ENCODE data around the gene RFX1. TPM values are rescaled to one million over a fixed set of nuclear protein-coding genes. Genes with fewer than 3 reads are reported as not detected.
A peak's percentile ranks its signal among the peaks of the same experiment; 100 is the strongest.

The RFX1 gene
- total and polyA plus RNA-seq, 9 of the 15 experiments (the other 6 are each of a cell fraction or from before 2014, with no cell fraction given), result 0.14 to 19.3 (median 1.2) TPM

DNA sequence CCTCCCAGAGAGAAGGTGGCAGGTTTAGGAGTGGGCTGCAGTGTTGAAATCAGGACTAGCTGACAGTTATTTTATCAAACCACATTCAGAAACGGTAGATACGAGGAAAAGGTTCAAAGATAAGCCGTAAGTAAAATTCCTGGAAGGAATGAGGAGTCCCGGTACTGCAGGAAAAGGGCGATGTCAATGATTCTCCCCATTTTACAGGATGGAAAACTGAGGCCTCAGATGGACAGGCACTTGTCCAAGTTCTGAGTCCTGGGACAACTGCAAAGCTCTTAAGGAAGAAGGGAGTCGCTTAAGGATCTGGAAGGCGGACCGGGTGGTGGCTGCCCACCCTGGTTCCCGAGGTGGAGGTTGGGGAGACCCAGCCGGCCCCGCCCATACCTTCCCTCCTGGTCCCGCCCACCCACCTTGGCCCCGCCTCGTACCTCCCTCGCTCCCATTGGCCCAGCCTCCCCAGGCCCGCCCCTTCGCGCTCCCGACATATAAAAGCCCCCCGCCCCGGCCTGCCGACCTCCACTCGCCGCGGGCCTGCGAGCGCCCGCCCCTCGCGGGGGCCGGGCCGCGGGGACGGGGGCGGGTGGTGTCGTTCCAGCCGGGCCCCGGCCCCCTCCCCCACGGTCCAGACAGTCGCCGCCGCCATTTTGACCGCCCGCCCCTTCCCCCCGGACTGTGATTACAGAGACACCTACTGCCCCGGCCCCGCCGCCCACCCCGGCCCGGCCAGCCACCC, 603 bp downstream of the RFX1 start (continued):
- TF ChIP-seq POLR3A (IDR thresholded peaks at IDR 0.05; ENCODE audit: borderline replicate concordance, extremely low read depth, insufficient read depth, insufficient read length) (no peak), SMARCC2 (IDR thresholded peaks at IDR 0.05; ENCODE audit: low read depth) (no peak), ZZZ3 (IDR thresholded peaks at IDR 0.05) (no peak), ZNF436 (CRISPR knock-in tag; IDR thresholded peaks at IDR 0.05) (no peak), MTA2 (IDR thresholded peaks at IDR 0.05; ENCODE audit: low read depth) (no peak; the same call in 1 of the 2 replicates), NFXL1 (CRISPR knock-in tag; IDR thresholded peaks at IDR 0.05) (no peak), CHD4 (IDR thresholded peaks at IDR 0.05; ENCODE audit: insufficient read depth, insufficient replicate concordance, low read depth, low read length, poor library complexity, severe bottlenecking) (peak; percentile 100), KAT7 (CRISPR knock-in tag; IDR thresholded peaks at IDR 0.05; ENCODE audit: borderline replicate concordance) (no peak), ILF3 (IDR thresholded peaks at IDR 0.05; ENCODE audit: borderline replicate concordance) (no peak), BMI1 (IDR thresholded peaks at IDR 0.05; ENCODE audit: low read length) (no peak), ZKSCAN1 (IDR thresholded peaks at IDR 0.05; ENCODE audit: low read depth, low read length) (peak; percentile 76; the same call in 1 of the 2 replicates), ZNF764 (CRISPR knock-in tag; IDR thresholded peaks at IDR 0.05; ENCODE audit: low read depth) (no peak), MEIS2 (IDR thresholded peaks at IDR 0.05; ENCODE audit: partially characterized antibody) (no peak), ZNF518B (CRISPR knock-in tag; IDR thresholded peaks at IDR 0.05) (no peak), ESRRB (CRISPR knock-in tag; IDR thresholded peaks at IDR 0.05; ENCODE audit: borderline replicate concordance) (no peak), MED1 (CRISPR knock-in tag; IDR thresholded peaks at IDR 0.05; ENCODE audit: borderline replicate concordance) (peak; percentile 86; the same call in 1 of the 2 replicates), ZNF12 (CRISPR knock-in tag; IDR thresholded peaks at IDR 0.05) (no peak), PCBP2 (IDR thresholded peaks at IDR 0.05; ENCODE audit: low read depth, low read length, poor library complexity, severe bottlenecking) (no peak), HMGN3 (IDR thresholded peaks at IDR 0.05; ENCODE audit: borderline replicate concordance, extremely low read depth, insufficient read length, low read depth, low read length) (peak; percentile 57), ZKSCAN8 (CRISPR knock-in tag; IDR thresholded peaks at IDR 0.05) (no peak), BRD9 (IDR thresholded peaks at IDR 0.05; ENCODE audit: low read depth, partially characterized antibody) (peak; percentile 94)
- TF ChIP-seq, protein P1, sequence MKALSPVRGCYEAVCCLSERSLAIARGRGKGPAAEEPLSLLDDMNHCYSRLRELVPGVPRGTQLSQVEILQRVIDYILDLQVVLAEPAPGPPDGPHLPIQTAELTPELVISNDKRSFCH (CRISPR knock-in tag; IDR thresholded peaks at IDR 0.05), result no peak
- TF ChIP-seq, protein P1 (tag; IDR thresholded peaks at IDR 0.05), result peak; percentile 89; the same call in 1 of the 2 replicates
- TF ChIP-seq, protein P2, sequence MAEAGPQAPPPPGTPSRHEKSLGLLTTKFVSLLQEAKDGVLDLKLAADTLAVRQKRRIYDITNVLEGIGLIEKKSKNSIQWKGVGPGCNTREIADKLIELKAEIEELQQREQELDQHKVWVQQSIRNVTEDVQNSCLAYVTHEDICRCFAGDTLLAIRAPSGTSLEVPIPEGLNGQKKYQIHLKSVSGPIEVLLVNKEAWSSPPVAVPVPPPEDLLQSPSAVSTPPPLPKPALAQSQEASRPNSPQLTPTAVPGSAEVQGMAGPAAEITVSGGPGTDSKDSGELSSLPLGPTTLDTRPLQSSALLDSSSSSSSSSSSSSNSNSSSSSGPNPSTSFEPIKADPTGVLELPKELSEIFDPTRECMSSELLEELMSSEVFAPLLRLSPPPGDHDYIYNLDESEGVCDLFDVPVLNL (CRISPR knock-in tag; IDR thresholded peaks at IDR 0.05; ENCODE audit: low read depth), result no peak
